Esophagus squamous epithelium (tissue), 4 donors: ENCODE results near the gene NECAB2.

ENCODE experiments used
- POLR2A ChIP-seq, 4 donors: fragments of 450-650 bp; IDR thresholded peaks; one replicate each; pipeline ENCODE4 v1.6.1; 2017; ENCODE audit warnings: antibody characterized with exemption in 4 of 4, mild to moderate bottlenecking in 4 of 4, moderate library complexity in 3 of 4
- TF ChIP-seq, protein P1 (sequence below), 6 experiments: fragments of 450-650 bp in 4 of 6; fragments of 200-600 bp in 2 of 6; sonication (generic) in 2 of 6; IDR thresholded peaks; one replicate each; pipeline ENCODE4 v1.5.1; 2016 to 2019; ENCODE audit warnings: antibody characterized with exemption in 6 of 6, mild to moderate bottlenecking in 4 of 6, moderate library complexity in 4 of 6

DNA sequence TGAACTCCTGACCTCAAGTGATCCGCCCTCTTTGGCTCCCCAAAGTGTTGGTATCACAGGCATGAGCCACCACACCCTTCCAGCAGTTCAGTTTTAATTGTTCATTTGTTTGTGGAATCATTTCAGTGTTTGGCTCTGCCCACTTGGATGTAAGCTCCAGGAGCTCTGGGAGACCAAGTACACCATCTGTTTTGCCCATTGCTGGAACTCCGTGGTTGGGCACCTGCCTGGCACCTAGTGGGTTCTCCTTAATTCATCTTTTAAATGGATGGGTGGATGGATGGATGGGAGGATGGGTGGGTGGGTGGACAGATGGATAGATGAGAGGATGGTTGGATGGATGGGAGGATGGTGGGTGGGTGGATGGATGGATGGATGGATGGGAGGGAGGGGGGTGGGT, 953 bp upstream of the NECAB2 start:
- TF ChIP-seq POLR2A (IDR thresholded peaks at IDR 0.05), result no peak
- TF ChIP-seq, protein P1, sequence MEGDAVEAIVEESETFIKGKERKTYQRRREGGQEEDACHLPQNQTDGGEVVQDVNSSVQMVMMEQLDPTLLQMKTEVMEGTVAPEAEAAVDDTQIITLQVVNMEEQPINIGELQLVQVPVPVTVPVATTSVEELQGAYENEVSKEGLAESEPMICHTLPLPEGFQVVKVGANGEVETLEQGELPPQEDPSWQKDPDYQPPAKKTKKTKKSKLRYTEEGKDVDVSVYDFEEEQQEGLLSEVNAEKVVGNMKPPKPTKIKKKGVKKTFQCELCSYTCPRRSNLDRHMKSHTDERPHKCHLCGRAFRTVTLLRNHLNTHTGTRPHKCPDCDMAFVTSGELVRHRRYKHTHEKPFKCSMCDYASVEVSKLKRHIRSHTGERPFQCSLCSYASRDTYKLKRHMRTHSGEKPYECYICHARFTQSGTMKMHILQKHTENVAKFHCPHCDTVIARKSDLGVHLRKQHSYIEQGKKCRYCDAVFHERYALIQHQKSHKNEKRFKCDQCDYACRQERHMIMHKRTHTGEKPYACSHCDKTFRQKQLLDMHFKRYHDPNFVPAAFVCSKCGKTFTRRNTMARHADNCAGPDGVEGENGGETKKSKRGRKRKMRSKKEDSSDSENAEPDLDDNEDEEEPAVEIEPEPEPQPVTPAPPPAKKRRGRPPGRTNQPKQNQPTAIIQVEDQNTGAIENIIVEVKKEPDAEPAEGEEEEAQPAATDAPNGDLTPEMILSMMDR (IDR thresholded peaks at IDR 0.05), result no peak
